Raji (cell line): ENCODE data around the gene COLQ.

Experiments used
- POLR2A ChIP-seq: IDR thresholded peaks from 2 replicates; pipeline ENCODE4 v1.6.1; 2011; ENCODE audit warnings: low read depth, low read length, control low read depth; ENCODE audit not compliant: insufficient read depth

COLQ gene

DNA sequence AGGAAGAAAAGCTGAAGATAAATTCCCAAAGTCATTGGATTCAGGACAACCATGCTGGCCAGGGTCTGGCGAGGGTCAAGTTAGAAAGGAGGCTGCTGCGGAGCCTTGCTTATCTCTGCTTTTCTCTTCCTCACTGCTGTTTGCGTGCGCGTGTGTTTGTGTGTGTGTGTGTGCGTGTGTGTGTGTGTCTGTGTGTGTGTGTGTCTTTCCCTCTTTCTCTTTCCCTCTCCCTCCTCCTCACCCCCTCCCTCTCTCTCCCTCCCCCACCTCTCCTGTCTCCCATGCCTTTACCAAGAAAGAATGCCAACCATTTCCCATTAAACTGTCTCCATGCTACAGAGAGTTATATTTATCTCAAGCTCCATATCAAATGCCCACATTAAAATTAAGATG, at the start of gene COLQ:
COLQ (minus strand) TSS at position 134 of the 393 bp plus-strand sequence; CDS start at position 53, 81 bp downstream.
- no peak for TF ChIP-seq POLR2A

DNA sequence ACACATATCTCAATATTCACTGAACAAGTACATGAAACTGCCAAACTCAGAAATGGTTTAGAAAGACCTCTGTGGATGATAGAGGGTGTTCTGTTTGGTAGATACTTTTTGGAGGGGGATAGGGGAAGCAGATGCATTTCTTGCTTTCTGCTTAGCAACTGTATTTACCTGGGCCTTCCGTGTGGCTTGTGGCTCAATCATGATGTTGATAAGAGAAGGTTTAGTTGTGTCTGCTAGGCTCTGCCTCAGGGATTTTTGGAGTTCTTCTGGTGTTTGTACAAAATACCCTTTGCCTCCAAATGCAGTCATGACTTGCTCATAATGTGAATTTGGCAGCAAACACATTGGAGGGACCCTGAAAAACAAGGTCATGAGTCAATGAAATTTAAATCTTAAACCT, 41.7 kb upstream of the COLQ start:
- TF ChIP-seq POLR2A: no peak

DNA sequence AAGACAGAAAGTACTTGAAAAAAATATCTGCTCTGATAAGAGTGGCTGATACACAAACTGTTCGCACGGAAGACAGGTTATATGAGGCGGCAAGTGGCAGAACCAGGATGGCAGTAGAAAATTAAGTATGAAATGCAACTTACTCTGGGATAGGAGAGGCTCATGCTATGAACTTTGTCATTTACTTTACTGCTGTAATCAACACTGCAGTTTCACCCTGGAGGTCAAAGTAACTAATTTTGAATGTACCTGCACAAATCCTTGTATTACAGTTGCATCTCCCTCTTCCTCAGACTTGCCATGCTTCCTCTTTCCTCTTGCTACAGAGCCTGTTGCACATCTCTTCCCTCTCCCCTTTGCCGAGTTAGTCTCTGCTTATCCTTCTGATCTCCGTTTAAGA, 41.1 kb upstream of the COLQ start:
- no peak for TF ChIP-seq POLR2A

DNA sequence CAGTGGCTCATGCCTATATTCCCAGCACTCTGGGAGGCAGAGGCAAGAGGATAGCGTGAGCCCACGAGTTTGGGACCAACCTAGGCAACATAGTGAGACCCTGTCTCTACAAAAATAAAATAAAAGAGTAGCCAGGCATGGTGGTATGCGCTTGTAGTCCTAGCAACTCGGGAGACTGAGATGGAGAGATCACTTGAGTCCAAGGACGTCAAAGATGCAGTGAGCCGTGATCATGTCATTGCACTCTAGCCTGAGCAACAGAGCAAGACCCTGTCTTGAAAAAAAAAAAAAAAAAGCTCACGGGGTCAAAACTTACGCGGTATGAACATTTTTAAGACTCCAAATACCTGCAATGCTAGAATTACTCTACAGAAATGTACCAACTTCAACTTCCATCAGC, 37.1 kb upstream of the COLQ start:
- TF ChIP-seq POLR2A: no peak

DNA sequence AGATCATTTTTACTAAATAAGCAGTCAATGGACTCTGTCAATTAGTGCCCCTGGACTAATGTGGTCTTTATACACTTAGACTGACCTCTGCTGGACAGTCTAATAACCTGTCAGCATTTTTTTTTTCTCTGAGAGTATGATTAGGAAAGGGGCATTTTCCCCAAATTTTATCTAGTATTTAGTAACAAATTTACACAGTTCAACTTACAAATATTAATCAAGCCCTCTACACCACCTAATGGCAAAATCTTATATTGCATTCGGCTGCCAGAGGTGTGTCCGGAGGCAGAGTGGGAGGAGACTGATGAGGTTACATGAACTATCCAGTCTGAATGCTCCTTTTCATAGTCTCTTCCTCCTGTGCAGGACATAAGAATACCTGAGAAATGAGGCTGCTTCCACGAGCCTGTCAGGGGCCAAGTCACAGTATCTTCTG, 36.0 kb upstream of the COLQ start:
- no peak for TF ChIP-seq POLR2A

DNA sequence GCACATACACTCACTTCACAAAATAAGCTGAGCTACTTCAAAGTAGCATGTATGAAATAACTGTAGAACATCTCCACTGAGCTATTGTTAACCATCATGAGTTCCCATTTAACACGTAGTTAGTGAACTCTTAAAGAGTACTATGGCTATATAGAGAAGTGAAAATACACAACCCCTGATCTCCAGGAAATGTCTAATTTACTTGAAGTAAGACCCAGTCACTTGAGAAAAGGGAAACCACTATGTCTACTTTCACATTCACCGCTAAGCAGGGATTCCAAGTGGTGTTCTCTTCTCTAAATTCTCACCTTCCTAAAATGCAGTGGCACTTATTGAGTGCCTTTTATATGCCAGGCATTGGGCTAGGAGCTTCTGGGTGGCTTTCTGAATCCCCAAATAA, 35.0 kb upstream of the COLQ start:
- TF ChIP-seq POLR2A: no peak

DNA sequence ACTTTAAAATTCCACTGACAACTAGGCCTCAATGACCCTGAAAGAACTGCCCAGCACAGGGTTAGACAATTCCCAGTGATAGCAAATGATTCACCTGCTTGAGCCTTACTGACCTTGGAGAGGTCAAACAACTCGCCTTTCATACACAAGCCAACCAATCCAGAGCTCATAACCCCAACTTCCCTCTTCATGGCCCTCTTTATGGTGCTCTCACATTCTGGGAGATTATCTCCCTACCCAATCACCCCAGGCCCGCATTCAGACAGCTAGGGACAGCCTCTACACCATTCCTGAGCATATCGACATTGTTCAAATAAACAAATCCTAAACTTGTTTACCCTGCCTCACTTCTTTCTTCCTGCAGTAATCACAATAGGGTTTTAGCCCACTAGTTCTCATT, 32.2 kb upstream of the COLQ start:
- TF ChIP-seq POLR2A: no peak

DNA sequence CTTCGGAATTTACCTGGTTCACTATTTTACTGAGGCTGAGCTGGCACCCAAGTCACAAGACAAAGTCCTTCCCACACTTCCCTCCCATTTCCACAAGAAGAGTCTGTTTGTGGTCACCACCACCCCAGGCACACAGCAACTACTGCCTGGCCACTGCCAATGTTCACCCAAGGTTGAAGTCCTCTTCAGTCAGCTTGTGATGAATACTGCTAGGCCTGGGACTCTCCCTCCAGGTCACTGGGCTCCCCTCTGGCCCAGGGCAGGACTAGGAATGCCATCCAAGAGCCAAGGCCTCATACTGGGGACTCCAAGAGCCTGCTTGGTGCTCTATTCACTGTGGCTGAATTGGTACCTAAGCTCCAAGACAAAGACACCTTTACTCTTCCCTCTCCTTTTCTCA, 30.4 kb upstream of the COLQ start:
- no peak for TF ChIP-seq POLR2A

DNA sequence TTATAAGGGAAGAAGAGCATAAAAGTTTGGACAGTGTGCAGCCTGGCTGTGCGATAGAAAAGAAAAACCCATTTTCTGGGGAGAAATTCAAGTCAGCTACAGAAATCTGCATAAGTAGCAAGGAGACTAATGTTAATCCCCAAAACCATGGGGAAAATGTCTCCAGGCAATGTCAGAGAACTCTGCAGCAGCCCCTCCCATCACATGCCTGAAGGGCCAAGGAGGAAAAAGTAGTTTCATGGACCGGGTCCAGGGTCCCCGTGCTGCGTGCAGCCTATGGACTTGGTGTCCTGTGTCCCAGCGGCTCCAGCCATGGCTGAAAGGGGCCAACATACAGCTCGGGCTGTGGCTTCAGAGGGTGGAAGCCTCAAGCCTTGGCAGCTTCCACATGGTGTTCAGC, 28.3 kb upstream of the COLQ start:
- TF ChIP-seq POLR2A: no peak

DNA sequence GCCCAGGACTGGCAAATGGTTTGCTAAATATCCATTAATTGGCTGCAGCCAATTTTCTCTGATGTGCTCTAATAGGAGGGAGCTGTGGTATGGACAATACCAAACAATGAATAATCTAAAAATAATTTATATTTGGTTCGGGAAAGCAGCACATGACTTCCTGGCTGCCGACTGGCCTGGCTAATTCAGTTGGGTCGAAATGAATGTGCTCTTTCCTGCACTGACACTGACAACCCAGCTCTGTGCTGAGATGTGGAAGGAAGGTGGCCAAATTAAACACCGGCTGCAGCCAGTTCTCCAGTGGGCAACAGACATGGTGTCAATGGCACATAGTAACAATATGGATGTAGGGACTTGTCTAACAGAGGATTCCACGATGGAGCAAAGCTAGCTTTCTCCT, 21.1 kb upstream of the COLQ start:
- TF ChIP-seq POLR2A: no peak

DNA sequence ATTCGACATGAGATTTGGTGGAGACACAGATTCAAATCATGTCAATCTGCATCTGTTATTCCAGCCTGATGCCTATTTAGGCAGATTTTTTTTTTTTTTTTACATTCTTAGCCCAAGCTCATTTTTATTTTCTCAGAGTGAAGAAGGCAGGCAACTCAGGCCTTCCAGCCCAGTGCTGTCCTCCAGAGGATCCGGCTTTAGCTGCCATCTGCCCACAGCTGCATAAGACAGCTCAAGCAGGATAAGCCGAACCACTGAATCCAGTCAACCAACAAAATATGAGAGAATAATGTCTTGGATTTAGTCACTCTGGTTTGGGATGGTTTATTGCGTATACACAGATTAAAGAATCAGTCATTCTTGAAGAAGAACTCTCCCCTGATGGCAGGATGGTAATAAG, 19.9 kb upstream of the COLQ start:
- no peak for TF ChIP-seq POLR2A

DNA sequence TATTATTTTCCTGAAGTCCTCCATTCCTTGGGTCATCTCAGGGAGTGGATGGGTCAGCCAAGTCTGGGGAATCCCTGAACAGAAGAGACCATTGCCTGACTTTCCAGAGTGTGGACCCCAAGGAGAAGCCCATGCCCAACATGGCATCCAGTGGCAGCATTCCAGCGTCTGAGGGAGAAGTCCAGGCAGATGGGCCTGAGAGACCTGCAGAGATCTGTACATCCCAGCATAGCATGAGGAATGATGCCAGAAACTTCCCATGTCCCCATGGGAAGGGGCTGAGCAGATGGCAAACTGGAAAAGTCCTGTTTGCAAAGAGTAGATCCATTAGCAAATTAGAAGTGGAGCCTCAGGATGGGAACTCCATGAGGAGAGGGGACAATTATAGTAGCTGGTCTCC, 17.6 kb upstream of the COLQ start:
- no peak for TF ChIP-seq POLR2A

DNA sequence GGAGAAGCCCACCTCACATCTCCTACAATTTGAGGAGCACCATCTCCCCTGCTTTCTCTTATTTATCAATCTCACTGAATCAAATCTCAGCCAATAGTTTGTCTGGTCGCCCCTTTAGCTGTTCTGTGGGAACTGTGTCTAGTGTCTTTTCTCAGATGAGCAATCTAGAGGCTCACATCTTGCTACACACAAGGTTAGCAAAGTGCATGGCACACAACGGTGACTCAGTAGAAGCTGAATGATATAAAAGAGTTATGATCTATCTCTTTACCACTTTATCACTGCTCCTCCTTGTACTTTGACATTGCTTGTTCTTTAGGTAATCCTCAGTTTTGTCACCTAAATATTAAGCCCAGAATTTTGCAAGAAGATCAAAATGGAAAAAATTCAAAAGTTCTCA, 16.8 kb upstream of the COLQ start:
- no peak for TF ChIP-seq POLR2A

DNA sequence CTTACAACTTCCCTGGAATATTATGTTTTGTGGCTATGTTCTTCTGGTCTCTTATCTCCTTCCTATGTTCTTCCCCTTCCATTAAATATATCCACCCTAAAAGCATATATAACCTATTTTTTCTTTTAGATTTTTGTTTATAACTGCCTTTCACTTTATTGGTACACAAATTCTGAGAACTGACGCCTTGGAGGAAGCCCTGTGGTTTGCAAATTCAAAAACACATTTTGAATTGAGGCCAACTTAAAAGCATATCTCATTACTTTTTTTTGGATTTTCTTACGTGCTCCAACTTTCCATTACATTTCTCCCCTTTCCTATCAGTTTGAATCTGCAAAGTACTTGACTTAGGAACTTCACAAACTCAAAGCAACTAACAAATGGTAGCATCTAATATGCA, 15.3 kb upstream of the COLQ start:
- TF ChIP-seq POLR2A: no peak

DNA sequence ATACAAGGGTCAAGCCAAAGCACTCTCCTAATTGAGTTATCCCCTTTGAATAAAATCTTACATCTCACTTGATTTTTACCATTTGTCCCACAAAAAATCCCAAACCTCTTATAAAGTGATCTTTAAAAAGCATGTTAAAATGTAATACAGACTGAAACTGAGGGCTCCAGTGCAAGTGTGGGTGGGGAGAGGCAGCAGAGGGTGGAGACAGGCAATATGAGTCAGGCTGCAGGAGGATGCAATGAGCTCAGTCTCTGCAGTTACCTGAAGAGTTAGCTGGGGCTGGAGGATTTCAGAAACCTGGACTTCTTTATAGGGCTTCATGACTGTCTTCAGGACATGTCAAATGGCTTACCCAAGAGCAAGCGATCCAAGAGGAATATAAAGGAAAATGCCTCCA, 14.2 kb upstream of the COLQ start:
- no peak for TF ChIP-seq POLR2A

DNA sequence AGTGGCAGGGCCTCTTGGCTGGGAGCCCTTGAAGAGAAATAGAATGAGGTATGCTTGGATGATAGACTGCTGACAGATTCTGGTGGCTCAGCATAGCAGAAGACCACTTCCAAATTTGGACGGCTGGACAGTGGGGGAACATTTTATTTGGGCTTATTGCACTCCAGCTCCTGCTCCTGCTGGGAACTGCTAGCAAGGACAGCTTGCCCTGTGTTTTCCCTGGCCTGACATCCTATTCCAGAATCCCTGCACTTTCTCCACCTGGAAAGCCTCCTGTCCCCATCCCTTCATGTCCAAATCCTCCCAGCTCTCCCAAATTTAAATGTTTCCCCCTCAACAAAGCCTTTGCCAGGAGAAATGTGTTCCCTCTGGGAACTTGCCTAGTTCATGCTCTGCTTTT, 9.8 kb upstream of the COLQ start:
- TF ChIP-seq POLR2A: no peak

DNA sequence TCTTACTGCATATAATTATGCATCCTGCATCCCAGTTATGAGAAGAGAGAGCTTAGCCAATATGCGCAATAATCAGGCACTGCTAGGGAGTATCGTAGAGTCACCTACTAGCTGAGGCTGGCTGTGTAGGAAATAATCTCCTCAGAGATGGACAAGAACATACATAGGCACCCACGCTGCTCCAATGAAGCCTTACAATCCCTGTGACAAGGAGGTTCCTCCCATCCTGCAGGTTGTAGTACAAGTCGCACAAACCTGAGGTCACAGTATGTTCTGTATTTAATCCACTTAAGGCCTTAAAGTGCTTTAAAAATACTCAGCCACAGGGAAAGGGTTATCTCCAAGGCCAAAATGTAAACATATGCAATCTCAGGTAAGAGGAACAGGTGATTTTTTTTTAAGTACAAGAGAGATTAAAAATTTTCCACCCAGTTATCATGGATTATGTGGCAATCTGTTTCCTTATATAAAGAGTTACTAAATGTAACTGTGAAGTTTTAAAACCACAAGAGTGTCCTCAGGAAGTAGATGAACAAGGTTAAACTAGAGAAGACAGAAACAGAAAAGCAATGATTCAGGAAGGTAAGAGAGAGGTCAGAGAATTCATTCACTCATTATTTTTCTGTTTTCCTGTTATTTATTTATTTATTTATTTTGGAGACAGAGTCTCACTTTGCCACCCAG, 7.5 kb upstream of the COLQ start:
- TF ChIP-seq POLR2A: no peak
